Esophagus muscularis mucosa (tissue), 4 donors: Measurements from ENCODE around the gene SLF2. TPM values are rescaled to one million over a fixed set of nuclear protein-coding genes. Genes with fewer than 3 reads are reported as not detected.
A peak's percentile ranks its signal among the peaks of the same experiment; 100 is the strongest.

Experiments
- DNase-seq: peaks from one replicate; pipeline ENCODE4 v3.0.0-alpha.2; 2017; ENCODE audit errors: extremely low spot score
- H3K27ac ChIP-seq, 4 donors: fragments of 200-600 bp; sonication (generic); replicated peaks in 1 of 4; 1 replicate in 3 of 4; 2 replicates in 1 of 4; pipeline ENCODE4 v1.5.1; 2016 to 2019; ENCODE audit warnings: mild to moderate bottlenecking in 1 of 4
- H3K27me3 ChIP-seq, 4 donors: fragments of 200-600 bp; sonication (generic); one replicate each; pipeline versions ENCODE4 v1.5.1 to v1.6.0; 2016 to 2019
- H3K36me3 ChIP-seq, 4 donors: fragments of 200-600 bp; sonication (generic); one replicate each; pipeline ENCODE4 v1.5.1; 2016 to 2019
- H3K4me1 ChIP-seq, 4 donors: fragments of 200-600 bp; sonication (generic); one replicate each; pipeline ENCODE4 v1.5.1; 2016 to 2019
- H3K4me3 ChIP-seq, 4 donors: fragments of 200-600 bp; sonication (generic); 1 replicate in 2 of 4; 2 replicates in 2 of 4; pipeline ENCODE4 v1.5.1; 2016 to 2019; ENCODE audit warnings: mild to moderate bottlenecking in 4 of 4, moderate library complexity in 1 of 4
- H3K9me3 ChIP-seq, 4 donors: fragments of 200-600 bp; sonication (generic); 1 replicate in 3 of 4; 2 replicates in 1 of 4; pipeline ENCODE4 v1.5.1; 2016 to 2019
- EP300 ChIP-seq: sonication (generic); formaldehyde crosslinking; IDR thresholded peaks from one replicate; pipeline ENCODE4 v1.6.1; 2017; ENCODE audit warnings: antibody characterized with exemption
- POLR2A ChIP-seq: fragments of 450-650 bp; IDR thresholded peaks from one replicate; pipeline ENCODE4 v1.6.1; 2017; ENCODE audit warnings: antibody characterized with exemption, moderate library complexity, mild to moderate bottlenecking, low read depth
- POLR2AphosphoS5 ChIP-seq, 2 donors: sonication (generic); formaldehyde crosslinking; IDR thresholded peaks; one replicate each; pipeline ENCODE4 v1.6.1; 2017; ENCODE audit warnings: antibody characterized with exemption in 2 of 2
- WGBS: methylation state at CpG from one replicate; pipeline ENCODE4 v1.1.5; 2018; 5-methylcytosine and 5-hydroxymethylcytosine counted together
- intact Hi-C: fragments of 100-400 bp; cut with DNase I; formaldehyde crosslinking; loops from one replicate; pipeline ENCODE4 v1.15.1; 2023
- total RNA-seq, 4 donors: library from RNA; depleted of rRNA; stranded (reverse); fragments of >200 nt; gene quantifications; one replicate each; pipeline versions ENCODE4 v1.1.0 to v1.2.1, GENCODE V29; 2016
- TF ChIP-seq, protein P1 (sequence below), 3 experiments: fragments of 200-600 bp in 2 of 3; fragments of 450-650 bp in 1 of 3; sonication (generic) in 2 of 3; IDR thresholded peaks; one replicate each; pipeline ENCODE4 v1.5.1; 2017 to 2019; ENCODE audit warnings: antibody characterized with exemption in 3 of 3, mild to moderate bottlenecking in 2 of 3, moderate library complexity in 1 of 3

The SLF2 gene
- total RNA-seq, 4 donors from 2014 or later, result 19.1 to 34.1 (median 20.8) TPM

DNA sequence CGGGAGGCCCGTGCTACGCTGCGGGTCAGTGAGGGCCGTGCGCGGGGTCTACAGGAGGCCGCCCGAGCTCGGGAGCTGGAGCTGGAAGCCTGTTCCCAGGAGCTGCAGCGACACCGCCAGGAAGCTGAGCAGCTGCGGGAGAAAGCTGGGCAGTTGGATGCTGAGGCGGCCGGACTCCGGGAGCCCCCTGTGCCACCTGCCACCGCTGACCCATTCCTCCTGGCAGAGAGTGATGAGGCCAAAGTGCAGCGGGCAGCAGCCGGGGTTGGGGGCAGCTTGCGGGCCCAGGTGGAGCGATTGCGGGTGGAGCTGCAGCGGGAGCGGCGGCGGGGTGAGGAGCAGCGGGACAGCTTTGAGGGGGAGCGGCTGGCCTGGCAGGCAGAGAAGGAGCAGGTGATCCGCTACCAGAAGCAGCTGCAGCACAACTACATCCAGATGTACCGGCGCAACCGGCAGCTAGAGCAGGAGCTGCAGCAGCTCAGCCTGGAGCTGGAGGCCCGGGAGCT lies 93.9 kb downstream of the SLF2 start:
- Histone ChIP-seq H3K9me3 (no peaks in the 10 kb centered on the region), H3K4me3 (no peak overlapping the region), H3K27ac (peak overlapping the region; percentile 55 to 100 (median 64)), H3K4me1 (peaks cover 50 to 77% (median 64%) of the 10 kb centered on the region in 4 donors), H3K27me3 (no peaks in the 10 kb centered on the region), H3K36me3 (peaks cover 16 to 54% (median 50%) of the 10 kb centered on the region in 4 donors)
- no peak for DNase-seq
- intact Hi-C loops, result no loop called here
- WGBS, result 85% methylated on average over 24 of the region's 33 CpGs
- no peak for TF ChIP-seq POLR2A
- TF ChIP-seq POLR2AphosphoS5 (IDR thresholded peaks at IDR 0.05), result peak in 1 of 2 donors; percentile 17
- no peak for TF ChIP-seq EP300

DNA sequence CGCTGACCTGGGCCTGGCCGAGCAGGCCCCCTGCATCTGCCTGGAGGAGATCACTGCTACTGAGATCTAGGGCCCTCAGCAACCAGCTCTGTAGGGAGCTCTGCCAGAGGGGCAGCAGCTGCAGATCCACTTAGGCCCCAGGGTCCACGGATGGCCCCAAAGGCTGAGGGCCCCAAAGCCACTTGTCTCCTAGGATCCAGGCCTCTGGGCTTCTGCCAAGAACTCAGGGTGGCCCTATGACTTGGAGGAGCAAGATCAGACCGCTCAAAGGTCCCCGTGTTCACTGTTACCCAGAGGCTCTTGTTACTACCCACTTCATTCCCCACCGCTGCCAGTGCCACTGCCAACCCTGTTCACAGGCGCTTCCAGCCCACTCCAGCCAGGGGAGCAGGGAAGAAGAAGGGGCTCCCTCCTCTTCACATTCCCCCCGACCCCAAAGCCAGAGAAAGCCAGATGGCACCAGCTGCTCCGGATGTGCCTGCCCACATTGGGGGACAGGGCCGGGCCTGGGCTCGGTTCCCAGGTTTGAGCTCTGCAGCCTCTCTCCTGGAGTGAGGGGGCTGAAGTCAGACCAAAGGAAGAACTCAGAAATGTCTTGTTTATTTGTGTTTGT lies 94.4 kb downstream of the SLF2 start:
- WGBS, result 36% methylated on average over 7 of the region's 11 CpGs
- intact Hi-C loops, result no loop called here
- DNase-seq, result no peak
- no peak for TF ChIP-seq POLR2A
- Histone ChIP-seq H3K36me3 (peaks cover 16 to 54% (median 50%) of the 10 kb centered on the region in 4 donors), H3K4me3 (no peak overlapping the region), H3K27ac (peak overlapping the region; percentile 55 to 100 (median 64)), H3K4me1 (peaks cover 49 to 77% (median 64%) of the 10 kb centered on the region in 4 donors), H3K9me3 (no peaks in the 10 kb centered on the region), H3K27me3 (no peaks in the 10 kb centered on the region)

DNA sequence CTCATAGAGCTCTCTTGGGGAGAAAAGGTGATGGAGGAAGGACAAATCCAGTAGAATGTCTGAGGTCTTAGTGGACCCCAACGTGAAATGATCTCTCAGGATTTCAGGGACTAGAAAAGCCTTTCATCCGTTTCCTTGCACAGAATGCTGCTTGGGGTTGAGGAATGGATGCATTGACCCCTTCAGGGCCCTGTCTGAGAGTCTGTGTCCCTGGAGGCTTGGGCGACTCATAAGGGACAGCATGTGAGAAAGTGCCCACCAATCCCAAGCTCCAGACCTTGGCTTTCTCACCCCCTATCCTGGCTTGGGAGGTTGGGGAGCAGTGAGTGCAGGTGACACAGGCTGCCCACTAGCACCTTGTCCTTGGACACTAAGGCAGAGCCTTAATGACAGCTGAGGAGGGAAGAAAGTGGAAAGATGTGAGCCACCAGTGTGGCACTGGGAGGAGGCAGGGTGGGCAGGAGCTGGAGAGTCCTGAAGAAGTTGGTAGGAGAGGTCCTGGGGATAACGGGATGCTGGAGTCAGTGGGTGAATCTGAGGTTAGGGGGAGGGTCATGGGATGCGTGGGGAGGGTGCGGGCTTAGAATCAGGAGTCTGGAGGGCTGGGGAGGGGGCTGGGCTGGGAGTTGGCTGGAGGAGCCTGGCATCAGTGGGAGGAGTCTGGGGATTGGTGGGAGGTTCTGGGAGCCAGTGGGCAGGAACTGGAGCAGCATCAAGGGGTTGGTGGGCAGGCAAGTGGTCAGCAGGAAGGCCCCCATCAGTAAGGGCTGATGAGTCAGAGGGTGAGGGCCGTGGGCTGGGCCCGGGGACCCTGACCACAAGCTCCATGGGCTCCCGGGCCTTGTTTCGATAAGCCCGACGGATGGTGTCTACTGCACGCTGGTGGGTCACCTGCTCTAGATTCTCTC lies 95.4 kb downstream of the SLF2 start:
- Histone ChIP-seq H3K27me3 (no peaks in the 10 kb centered on the region), H3K9me3 (no peaks in the 10 kb centered on the region), H3K4me1 (peaks cover 48 to 77% (median 64%) of the 10 kb centered on the region in 4 donors), H3K4me3 (no peak overlapping the region), H3K27ac (peak overlapping the region; percentile 22 to 100 (median 60)), H3K36me3 (peaks cover 16 to 44% (median 42%) of the 10 kb centered on the region in 4 donors)
- DNase-seq, result no peak
- 65% methylated on average over 11 of the region's 13 CpGs for WGBS
- intact Hi-C loops, result no loop called here
- TF ChIP-seq EP300, result no peak
- TF ChIP-seq POLR2AphosphoS5 (IDR thresholded peaks at IDR 0.05), result no peak
- no peak for TF ChIP-seq POLR2A
- TF ChIP-seq, protein P1, sequence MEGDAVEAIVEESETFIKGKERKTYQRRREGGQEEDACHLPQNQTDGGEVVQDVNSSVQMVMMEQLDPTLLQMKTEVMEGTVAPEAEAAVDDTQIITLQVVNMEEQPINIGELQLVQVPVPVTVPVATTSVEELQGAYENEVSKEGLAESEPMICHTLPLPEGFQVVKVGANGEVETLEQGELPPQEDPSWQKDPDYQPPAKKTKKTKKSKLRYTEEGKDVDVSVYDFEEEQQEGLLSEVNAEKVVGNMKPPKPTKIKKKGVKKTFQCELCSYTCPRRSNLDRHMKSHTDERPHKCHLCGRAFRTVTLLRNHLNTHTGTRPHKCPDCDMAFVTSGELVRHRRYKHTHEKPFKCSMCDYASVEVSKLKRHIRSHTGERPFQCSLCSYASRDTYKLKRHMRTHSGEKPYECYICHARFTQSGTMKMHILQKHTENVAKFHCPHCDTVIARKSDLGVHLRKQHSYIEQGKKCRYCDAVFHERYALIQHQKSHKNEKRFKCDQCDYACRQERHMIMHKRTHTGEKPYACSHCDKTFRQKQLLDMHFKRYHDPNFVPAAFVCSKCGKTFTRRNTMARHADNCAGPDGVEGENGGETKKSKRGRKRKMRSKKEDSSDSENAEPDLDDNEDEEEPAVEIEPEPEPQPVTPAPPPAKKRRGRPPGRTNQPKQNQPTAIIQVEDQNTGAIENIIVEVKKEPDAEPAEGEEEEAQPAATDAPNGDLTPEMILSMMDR (IDR thresholded peaks at IDR 0.05), result no peak

DNA sequence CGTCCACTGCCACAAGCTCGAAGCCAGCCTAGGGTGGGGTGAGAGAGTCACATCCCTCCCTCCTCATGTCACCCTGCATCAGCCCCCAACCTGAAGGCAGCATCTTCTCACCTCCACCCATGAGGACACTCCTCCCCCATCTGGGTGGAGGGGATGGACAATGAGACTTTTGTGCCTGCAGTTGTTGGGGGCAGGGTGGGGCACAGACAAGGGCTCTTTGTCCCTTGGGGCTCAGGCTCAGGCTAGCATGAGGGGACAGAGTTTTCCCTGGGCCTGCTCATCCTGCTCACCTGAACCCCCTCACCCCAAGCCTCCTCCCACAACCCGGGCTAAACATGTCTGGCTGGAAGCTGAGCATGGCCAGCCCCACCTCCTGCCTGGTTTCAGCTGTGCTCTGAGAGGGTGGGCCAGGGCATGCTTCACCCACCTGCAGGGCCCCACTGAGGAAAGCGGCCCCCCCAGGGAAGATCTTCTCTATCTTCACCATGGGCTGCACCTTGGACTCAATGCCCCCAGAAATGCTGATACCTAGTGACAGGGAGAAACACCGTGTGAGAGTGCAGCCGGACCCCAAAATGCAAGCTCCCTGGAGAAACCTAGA lies 96.2 kb downstream of the SLF2 start:
- TF ChIP-seq POLR2AphosphoS5 (IDR thresholded peaks at IDR 0.05) (no peak), POLR2A (no peak), EP300 (no peak)
- TF ChIP-seq, protein P1 (IDR thresholded peaks at IDR 0.05), result no peak
- H3K4me1 ChIP-seq, result peaks cover 50 to 77% (median 64%) of the 10 kb centered on the region in 4 donors
- no peaks in the 10 kb centered on the region for H3K9me3 ChIP-seq
- intact Hi-C loops, result no loop called here
- WGBS, result 83% methylated on average over 6 of the region's 6 CpGs
- H3K36me3 ChIP-seq, result peaks cover 10 to 37% (median 35%) of the 10 kb centered on the region in 4 donors
- DNase-seq, result no peak
- no peaks in the 10 kb centered on the region for H3K27me3 ChIP-seq
- peak overlapping the region in 3 of 4 donors; percentile 22 to 100 (median 66) for H3K27ac ChIP-seq
- H3K4me3 ChIP-seq, result no peak overlapping the region

DNA sequence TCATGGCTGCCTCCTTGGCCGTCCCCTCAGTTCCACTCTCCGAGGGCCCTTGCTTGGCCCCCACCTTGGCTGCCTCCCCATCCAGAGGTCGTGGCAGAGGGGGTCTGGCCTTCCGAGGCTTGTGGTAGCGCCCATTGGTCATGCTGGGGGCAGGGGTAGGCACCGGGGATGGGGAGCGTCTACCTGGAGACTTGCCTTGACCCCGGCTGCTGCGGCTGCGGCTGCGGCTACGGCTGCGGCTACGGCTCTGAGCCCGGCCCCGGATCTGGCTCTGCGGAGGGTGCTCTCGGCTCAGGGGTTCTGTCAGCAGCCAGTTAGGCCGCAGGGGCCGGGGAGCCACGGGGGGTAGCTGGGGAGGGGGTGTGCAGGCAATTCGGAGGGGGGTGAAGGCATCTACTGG lies 97.6 kb downstream of the SLF2 start:
- intact Hi-C loops, result loop anchor here (10.0 kb wide), 1 partner anchor 46 kb away; the partner anchor contains the start of gene SEMA4G
- WGBS, result no CpG with 5 or more reads among the region's 22 CpGs
- H3K9me3 ChIP-seq, result no peaks in the 10 kb centered on the region
- no peak overlapping the region for H3K4me3 ChIP-seq
- peaks cover 7 to 23% (median 22%) of the 10 kb centered on the region in 4 donors for H3K36me3 ChIP-seq
- H3K27ac ChIP-seq, result no peak overlapping the region
- TF ChIP-seq, protein P1 (IDR thresholded peaks at IDR 0.05), result no peak
- TF ChIP-seq EP300, result no peak
- TF ChIP-seq POLR2AphosphoS5 (IDR thresholded peaks at IDR 0.05), result no peak
- TF ChIP-seq POLR2A, result no peak
- no peak for DNase-seq
- H3K27me3 ChIP-seq, result no peaks in the 10 kb centered on the region
- peaks cover 44 to 70% (median 62%) of the 10 kb centered on the region in 4 donors for H3K4me1 ChIP-seq
